Measurements from ENCODE around the gene CEP76.
A peak's percentile ranks its signal among the peaks of the same experiment; 100 is the strongest.

The CEP76 gene, protein sequence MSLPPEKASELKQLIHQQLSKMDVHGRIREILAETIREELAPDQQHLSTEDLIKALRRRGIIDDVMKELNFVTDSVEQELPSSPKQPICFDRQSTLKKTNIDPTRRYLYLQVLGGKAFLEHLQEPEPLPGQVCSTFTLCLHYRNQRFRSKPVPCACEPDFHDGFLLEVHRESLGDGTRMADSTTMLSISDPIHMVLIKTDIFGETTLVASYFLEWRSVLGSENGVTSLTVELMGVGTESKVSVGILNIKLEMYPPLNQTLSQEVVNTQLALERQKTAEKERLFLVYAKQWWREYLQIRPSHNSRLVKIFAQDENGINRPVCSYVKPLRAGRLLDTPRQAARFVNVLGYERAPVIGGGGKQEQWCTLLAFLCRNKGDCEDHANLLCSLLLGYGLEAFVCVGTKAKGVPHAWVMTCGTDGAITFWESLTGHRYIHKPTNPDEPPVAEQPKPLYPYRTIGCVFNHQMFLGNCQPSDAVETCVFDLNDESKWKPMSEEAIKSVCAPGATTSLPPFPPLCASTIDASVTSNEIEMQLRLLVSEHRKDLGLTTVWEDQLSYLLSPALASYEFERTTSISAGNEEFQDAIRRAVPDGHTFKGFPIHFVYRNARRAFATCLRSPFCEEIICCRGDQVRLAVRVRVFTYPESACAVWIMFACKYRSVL

GRCh38 chr18:12702221-12703095, at the start of gene CEP76, which contains the start of gene PSMG2:
CEP76 (minus strand) TSS chr18:12702723; CDS start chr18:12702548, 175 bp downstream.
PSMG2 (plus strand) TSS chr18:12703042; CDS start chr18:12703108, 66 bp downstream.
- peak; percentile 80 to 96 (median 96) for DNase-seq

DNA sequence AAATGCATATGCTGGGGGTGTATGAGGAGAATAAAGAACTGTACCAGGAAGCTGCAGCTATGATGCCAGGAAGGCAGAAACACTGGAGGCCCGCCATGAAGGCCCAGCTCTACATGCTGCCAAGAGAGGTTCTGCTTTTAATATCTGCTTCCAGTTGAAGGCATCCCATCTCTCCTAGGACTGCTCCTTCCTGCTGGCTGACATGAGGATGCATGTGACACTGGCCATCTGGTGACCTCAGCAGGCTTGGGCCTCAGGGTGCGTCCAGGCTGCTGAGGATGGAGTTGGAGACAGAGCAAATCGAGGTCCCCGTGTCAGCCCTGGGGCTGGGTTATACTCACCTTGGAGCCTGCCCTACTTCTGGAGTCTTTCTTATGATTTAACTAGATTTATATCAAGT, 49.4 kb upstream of the CEP76 start:
- DNase-seq: no peak

GRCh38 chr18:12751503-12751884, 49.0 kb upstream of the CEP76 start:
- no peak for DNase-seq

GRCh38 chr18:12750715-12751502, 48.4 kb upstream of the CEP76 start:
- DNase-seq: no peak

DNA sequence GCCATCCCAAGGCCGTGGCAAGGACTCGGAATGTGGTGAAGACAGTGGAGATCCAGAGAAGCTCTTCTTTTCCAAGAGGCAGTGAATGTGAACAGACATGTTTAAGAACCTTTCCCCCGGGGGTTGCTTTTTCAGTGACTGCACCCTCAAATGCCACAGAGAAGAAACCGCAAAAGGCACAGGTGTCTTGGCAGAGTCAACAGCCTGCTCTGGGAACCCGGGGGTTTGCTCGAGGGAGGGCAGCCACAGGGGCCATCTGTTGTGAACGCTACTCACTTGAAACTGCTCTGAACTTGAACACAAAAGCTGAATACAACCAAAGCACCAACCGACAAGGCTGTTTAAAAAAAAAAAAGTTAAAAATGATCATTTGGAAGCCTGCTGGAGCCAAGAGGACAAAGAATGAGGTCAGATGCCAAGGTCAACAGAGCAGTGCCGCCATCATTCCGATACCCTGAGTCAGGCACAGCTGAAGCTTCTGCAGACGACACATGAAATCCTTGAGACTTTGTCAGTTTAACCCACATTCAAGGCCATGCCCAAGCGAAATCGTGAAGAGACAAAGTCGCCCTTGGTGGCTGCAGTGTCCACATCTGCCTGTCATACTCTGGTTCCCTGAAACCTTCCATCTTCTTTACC, 47.7 kb upstream of the CEP76 start:
- DNase-seq: peak in 1 of 3 experiments; percentile 79

DNA sequence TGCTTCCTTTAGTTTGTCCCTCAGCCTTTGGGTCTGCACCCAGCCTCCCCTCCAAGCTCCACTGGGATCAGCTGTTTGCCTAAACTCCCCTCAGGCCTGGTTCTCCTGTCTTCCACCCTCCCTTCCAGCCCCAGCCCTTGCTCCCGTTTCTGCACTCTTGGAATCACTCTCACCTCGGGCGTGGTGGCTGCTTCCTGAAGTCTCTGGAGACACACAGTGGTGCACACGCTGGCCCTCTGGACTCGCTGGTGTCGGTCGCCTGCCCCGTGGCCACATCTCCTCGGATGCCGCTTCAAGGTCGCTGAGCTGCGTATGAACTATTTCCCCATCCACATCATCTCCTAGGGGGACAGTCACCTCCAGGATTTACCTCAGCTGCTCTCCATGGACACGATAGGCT, 46.6 kb upstream of the CEP76 start:
- no peak for DNase-seq

- DNase-seq: no peak
These were observed 46.1 kb upstream of the CEP76 start for GRCh38 chr18:12748671-12749070.

- DNase-seq: no peak
These were observed 45.2 kb upstream of the CEP76 start for GRCh38 chr18:12747530-12748315.

- no peak for DNase-seq
These were observed 42.7 kb upstream of the CEP76 start for GRCh38 chr18:12745095-12745795.

GRCh38 chr18:12744103-12744502, 41.6 kb upstream of the CEP76 start:
- DNase-seq: peak in 1 of 3 experiments; percentile 58

DNA sequence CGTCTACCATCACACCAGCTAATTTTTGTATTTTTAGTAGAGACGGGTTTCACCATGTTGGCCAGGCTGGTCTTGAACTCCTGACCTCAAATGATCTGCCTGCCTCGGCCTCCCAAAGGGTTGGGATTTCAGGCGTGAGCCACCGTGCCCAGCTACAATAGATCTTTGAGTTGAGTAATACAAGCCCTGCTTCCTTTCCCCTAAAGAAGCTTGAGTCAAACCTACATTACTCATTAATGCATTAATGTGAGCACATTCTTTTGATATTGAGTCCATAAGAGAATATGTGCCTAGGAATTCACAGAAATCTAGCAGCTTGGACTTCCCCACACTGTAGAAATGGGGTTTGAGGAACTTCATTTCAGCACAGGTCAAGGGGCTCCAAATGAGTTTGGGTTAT, 39.9 kb upstream of the CEP76 start:
- no peak for DNase-seq

DNA sequence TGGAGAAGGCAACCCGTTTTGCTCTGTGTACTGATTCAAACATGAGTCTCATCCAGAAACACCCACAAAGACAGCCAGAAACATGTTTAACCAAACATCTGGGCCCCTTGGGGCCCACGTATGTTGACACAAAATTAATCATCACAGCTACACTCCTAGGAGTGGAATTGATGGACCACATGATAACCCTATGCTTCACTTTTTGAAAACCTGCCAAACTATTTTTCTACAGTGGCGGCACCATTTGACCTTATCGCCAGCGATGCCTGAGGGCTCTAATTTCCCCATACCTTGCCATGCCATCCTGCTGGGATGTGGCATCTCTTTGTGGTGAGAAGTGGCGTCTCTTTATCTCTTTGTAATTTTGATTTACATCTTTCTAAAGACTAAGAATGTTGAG, 38.8 kb upstream of the CEP76 start:
- DNase-seq: peak; percentile 38 to 70 (median 68)

DNA sequence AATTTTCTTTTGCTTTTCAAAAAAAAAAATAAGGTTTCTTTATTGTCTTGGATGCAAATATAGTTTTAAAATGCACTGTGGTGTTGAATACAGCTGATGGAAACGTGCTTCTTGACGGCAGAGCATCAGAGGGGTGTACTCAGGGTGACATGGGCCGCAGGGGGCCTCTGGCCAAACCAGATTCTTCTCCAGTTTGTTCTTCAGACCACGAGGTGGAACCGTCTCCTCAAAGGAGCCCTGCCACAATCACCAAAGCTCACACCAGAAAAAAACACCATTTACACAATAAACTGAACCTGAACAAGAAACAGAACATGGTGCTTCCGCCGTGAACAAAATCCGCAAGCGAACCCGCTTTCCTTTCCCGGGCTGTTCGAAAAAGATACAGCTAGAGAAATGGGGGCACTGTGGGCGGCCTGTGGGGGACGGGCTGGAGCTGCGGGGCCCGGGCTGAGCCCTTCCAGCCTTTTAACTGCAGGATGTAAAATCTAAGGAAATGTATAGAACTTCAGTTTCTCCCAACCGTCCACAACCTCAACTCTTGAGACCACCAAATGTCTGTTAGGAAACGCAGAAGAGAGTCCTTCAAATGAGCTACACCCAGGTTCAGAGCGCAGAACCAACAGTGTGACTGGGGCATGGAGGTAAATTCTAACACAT, 34.9 kb upstream of the CEP76 start:
- DNase-seq: no peak

- peak; percentile 44 to 84 (median 66) for DNase-seq
These were observed 24.4 kb upstream of the CEP76 start for GRCh38 chr18:12726774-12727550.

DNA sequence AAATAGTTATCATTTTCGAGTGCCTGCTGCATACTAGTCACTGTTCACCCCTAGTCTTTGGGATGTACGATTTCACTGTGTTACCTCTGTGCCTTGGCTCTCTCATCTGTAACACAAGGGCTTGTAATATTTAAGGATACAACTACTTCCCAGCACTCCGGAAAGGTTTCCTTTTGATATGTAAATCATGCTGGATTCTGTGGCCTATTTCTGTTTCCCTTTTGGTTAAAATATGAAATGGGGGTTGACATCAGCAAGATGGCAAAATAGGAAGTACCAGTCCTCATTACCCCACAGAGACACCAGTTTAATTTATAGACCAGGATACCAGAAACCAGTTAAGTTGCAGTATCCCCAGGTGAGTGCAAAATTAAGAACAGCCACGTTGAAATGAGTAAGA, 23.8 kb upstream of the CEP76 start:
- no peak for DNase-seq

DNA sequence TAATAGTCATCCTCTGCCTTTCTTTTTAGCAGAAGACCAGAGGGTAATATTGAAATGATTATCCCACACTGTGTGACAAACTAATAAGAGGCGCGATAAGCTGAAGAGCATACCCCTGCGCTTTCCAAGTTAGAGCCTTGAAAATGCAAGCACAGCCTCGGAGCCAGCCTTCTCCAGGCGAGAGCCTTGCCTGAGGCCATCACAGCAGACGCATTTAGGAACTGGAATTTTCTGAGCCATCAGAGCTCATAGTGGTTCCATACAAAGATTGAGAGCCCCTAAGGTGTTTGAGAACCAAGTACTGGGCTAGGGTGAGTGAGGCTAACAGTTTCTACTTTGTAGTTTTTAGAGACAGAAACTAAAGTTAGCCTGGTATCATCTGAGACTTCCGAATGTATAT, 20.2 kb upstream of the CEP76 start:
- DNase-seq: no peak

DNA sequence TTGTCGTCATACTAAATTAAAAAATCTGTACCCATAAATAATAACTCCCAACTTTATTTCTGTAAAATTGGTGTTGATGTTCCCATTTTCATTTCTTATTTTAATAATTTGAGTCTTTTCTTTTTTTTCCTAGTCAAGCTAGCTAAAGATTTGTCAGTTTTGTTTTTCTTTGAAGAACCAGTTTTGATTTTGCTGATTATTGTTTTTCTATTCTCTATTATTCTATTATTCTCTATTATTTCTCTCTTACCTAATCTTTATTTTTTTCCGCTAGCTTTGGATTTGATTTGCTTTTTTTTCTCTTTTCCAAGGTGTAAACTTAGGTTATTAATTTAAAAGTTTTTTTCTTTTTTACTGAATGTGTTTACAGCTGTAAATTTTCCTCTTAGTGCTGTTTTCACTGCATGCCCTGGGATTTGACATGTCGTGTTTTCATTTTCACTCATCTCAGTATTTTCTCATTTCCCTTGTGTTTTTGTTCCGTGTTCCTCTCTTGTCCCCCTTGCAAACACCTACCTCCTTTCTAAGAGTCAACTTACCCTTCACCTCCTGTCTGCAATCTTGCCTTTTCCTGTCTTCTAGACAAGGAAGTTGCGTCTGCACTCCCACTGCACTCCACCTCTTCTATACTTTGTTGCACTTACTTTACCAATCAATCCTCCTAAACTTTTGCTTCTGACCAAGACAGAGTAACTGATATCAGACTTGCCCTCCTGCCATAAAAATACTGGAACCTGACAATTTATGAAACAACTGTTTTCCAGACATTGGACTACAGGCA, 19.2 kb upstream of the CEP76 start:
- no peak for DNase-seq

- no peak for DNase-seq
These were observed 8.9 kb upstream of the CEP76 start for GRCh38 chr18:12711446-12711845.

Data from NCI-H1417 (cell line).